Esophagus squamous epithelium (tissue), 5 donors: Measurements from ENCODE around the gene SHPK. TPM values are rescaled to one million over a fixed set of nuclear protein-coding genes. Genes with fewer than 3 reads are reported as not detected.

Experiments
- DNase-seq: peaks from one replicate; lab custom pipeline; 2025; lab: John Stamatoyannopoulos, UW
- H3K27ac ChIP-seq, 4 donors: fragments of 200-600 bp; sonication (generic); one replicate each; pipeline ENCODE4 v1.5.1; 2016 to 2019; ENCODE audit warnings: mild to moderate bottlenecking in 1 of 4
- H3K27me3 ChIP-seq, 4 donors: fragments of 200-600 bp; sonication (generic); 1 replicate in 3 of 4; 2 replicates in 1 of 4; pipeline versions ENCODE4 v1.5.1 to v1.6.0; 2017 to 2021; ENCODE audit warnings: antibody characterized with exemption in 1 of 4
- H3K36me3 ChIP-seq, 3 donors: fragments of 200-600 bp; sonication (generic); one replicate each; pipeline ENCODE4 v1.5.1; 2016 to 2019
- H3K4me1 ChIP-seq, 3 donors: fragments of 200-600 bp; sonication (generic); one replicate each; pipeline ENCODE4 v1.5.1; 2017 to 2019
- H3K4me3 ChIP-seq, 4 donors: fragments of 200-600 bp; sonication (generic); 1 replicate in 3 of 4; 2 replicates in 1 of 4; pipeline ENCODE4 v1.5.1; 2016 to 2019; ENCODE audit warnings: mild to moderate bottlenecking in 2 of 4, moderate library complexity in 1 of 4
- H3K9me3 ChIP-seq, 3 donors: fragments of 200-600 bp; sonication (generic); one replicate each; pipeline ENCODE4 v1.5.1; 2016 to 2019
- POLR2A ChIP-seq, 4 donors: fragments of 450-650 bp; IDR thresholded peaks; one replicate each; pipeline ENCODE4 v1.6.1; 2017; ENCODE audit warnings: antibody characterized with exemption in 4 of 4, mild to moderate bottlenecking in 4 of 4, moderate library complexity in 3 of 4
- WGBS, 2 donors: methylation state at CpG; one replicate each; pipeline ENCODE4 v1.1.5; 2018; 5-methylcytosine and 5-hydroxymethylcytosine counted together
- intact Hi-C: fragments of 100-400 bp; cut with DNase I; formaldehyde crosslinking; loops from one replicate; pipeline ENCODE4 v1.15.0; 2022
- total RNA-seq, 4 donors: library from RNA; depleted of rRNA; stranded (reverse); fragments of >200 nt; gene quantifications; one replicate each; pipeline ENCODE4 v1.1.0, GENCODE V29; 2016
- TF ChIP-seq, protein P1 (sequence below), 6 experiments: fragments of 450-650 bp in 4 of 6; fragments of 200-600 bp in 2 of 6; sonication (generic) in 2 of 6; IDR thresholded peaks; one replicate each; pipeline ENCODE4 v1.5.1; 2016 to 2019; ENCODE audit warnings: antibody characterized with exemption in 6 of 6, mild to moderate bottlenecking in 4 of 6, moderate library complexity in 4 of 6
- donor health status: DM: yes; HTN: yes; CAD: no.

The SHPK gene
- total RNA-seq, 4 donors from 2014 or later: 10.8 to 16.8 (median 14.3) TPM

DNA sequence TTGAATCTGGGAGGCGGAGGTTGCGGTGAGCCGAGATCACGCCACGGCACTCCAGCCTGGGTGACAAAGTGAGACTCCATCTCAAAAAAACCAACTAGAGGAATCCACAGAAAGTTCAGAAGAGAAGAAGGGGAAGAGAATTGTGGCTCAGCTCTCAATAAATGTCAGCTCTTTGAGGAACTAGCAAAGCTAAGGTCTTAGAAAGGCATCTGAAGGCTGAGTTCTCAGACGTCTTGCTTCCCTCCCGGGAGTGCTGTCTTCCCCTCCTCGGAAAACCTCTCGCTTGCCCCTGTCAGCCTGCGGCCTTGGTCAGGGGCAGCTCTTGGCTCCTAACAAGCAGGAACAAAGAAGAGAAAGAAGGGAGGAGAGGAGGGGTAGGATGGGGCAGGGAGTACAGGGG, 5.3 kb downstream of the SHPK start:
- H3K27me3 ChIP-seq: no peaks in the 10 kb centered on the region
- intact Hi-C loops: loop anchor here (10.0 kb wide), 1 partner anchor 586 kb away; no protein-coding TSS in a partner anchor
- peaks cover 0 to 70% (median 4%) of the 10 kb centered on the region in 3 donors for H3K36me3 ChIP-seq
- no peak overlapping the region for H3K4me3 ChIP-seq
- peaks cover 4 to 19% (median 6%) of the 10 kb centered on the region in 3 donors for H3K4me1 ChIP-seq
- no peak overlapping the region for H3K27ac ChIP-seq
- DNase-seq: no peak
- no peaks in the 10 kb centered on the region for H3K9me3 ChIP-seq
- 92 to 93% methylated on average over 8 to 10 of the region's 10 CpGs for WGBS, 2 donors
- TF ChIP-seq POLR2A (IDR thresholded peaks at IDR 0.05): no peak
- TF ChIP-seq, protein P1, sequence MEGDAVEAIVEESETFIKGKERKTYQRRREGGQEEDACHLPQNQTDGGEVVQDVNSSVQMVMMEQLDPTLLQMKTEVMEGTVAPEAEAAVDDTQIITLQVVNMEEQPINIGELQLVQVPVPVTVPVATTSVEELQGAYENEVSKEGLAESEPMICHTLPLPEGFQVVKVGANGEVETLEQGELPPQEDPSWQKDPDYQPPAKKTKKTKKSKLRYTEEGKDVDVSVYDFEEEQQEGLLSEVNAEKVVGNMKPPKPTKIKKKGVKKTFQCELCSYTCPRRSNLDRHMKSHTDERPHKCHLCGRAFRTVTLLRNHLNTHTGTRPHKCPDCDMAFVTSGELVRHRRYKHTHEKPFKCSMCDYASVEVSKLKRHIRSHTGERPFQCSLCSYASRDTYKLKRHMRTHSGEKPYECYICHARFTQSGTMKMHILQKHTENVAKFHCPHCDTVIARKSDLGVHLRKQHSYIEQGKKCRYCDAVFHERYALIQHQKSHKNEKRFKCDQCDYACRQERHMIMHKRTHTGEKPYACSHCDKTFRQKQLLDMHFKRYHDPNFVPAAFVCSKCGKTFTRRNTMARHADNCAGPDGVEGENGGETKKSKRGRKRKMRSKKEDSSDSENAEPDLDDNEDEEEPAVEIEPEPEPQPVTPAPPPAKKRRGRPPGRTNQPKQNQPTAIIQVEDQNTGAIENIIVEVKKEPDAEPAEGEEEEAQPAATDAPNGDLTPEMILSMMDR (IDR thresholded peaks at IDR 0.05): no peak

DNA sequence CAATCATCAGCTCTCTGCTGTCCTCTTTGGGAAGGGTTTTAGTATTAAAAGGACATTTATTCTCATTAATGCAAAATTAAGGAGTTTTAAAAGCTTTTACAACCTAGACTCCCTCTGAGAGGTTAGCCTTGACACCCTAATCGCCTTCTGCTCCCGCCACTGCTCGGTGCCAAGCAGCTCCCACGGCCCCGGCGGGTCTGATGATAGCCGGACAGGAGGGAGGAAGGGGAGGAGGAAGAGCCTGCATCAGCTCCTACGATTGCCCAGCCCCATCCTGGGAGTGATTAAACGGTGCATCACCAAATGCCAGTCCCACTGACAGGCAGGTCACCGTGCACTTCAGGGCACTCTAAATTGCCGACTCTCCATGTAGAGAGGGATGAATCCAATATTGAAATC, 8.3 kb downstream of the SHPK start:
- H3K36me3 ChIP-seq: peaks cover 14 to 95% (median 17%) of the 10 kb centered on the region in 3 donors
- TF ChIP-seq, protein P1 (IDR thresholded peaks at IDR 0.05): no peak
- no peak for TF ChIP-seq POLR2A (IDR thresholded peaks at IDR 0.05)
- no peaks in the 10 kb centered on the region for H3K9me3 ChIP-seq
- H3K4me1 ChIP-seq: no peaks in the 10 kb centered on the region
- H3K27me3 ChIP-seq: no peaks in the 10 kb centered on the region
- WGBS, 2 donors: 90 to 93% methylated on average over 4 to 11 of the region's 11 CpGs
- H3K27ac ChIP-seq: no peak overlapping the region
- intact Hi-C loops: no loop called here
- DNase-seq: no peak
- H3K4me3 ChIP-seq: no peak overlapping the region

DNA sequence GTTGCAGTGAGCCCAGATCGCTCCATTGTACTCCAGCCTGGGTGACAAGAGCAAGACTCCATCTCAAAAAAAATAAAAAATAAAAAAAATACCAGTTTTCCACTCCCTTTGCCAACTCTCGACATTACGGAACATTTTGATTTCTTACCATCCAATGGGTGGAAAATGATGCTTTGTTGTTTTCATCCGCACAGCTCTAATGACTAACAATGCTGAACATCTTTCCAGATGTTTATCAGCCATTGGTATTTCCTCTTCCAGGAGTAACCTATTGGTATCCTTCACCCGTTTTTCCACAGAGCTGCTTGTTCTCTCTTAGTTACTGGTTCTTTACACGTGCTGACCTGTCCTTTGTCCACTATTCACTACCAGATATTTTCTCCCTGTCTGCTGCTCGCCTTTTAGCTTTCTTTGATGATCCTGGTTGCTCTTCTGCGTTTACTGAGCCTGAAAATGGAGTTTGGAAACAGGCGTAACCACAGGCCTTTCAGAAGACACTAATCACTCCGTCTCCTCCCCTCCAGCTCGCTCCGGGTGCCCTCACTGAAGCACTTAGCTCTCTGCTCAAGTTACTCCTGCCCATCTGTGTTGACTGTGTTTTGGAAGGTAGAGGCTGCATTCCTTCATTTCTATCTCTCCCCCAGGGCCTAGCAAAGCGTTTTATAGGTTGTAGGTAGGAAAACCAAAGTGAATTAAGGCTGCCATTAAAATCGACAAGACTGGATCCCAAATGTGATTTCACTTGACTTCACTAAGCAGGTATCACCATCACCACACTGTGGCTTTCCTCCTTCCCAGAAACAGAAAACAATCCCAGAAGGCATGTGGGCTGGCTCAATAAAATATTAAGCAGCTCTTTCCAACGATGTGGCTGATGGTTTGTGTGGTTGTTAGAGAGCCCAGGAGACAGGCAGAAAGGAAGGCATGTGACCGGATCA, 8.9 kb downstream of the SHPK start:
- H3K4me1 ChIP-seq: no peaks in the 10 kb centered on the region
- no peak for DNase-seq
- H3K9me3 ChIP-seq: no peaks in the 10 kb centered on the region
- H3K27ac ChIP-seq: no peak overlapping the region
- no peaks in the 10 kb centered on the region for H3K27me3 ChIP-seq
- intact Hi-C loops: no loop called here
- H3K36me3 ChIP-seq: peaks cover 15 to 97% (median 24%) of the 10 kb centered on the region in 3 donors
- no peak overlapping the region for H3K4me3 ChIP-seq
- TF ChIP-seq, protein P1 (IDR thresholded peaks at IDR 0.05): no peak
- no peak for TF ChIP-seq POLR2A (IDR thresholded peaks at IDR 0.05)
- WGBS, 2 donors: 83 to 85% methylated on average over 16 of the region's 16 CpGs

DNA sequence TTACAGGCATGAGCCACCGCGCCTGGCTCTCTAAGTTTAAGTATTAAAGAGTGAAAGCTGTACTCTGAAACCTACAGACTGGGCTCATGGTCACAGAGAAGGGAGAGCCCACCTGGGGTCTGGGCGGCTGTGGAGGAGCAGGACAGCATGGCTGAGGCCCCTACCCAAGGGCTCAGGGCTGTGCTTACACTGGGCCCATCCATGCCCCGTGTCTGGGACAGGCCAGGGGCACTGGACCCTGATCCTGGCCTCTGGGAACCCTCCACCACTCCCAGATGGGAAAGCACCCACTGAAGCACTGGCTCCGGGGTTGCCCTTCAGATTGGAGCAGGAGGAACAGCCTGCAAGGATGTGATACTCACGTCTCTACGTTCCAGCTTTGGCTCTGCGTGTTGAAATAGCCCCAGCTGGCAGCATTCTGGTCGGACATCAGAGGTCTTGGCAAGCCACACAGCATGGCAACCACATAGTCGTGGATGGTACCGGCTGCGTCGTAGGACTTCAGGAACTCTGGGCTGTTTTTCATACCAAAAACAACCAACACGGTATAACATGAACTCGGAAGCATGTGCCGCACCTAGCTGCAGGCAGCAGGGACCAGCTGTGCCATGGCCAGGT, 13.0 kb downstream of the SHPK start:
- TF ChIP-seq, protein P1 (IDR thresholded peaks at IDR 0.05): no peak
- TF ChIP-seq POLR2A (IDR thresholded peaks at IDR 0.05): no peak
- Histone ChIP-seq H3K9me3 (no peaks in the 10 kb centered on the region), H3K4me1 (no peaks in the 10 kb centered on the region), H3K27me3 (no peaks in the 10 kb centered on the region), H3K4me3 (no peak overlapping the region), H3K27ac (no peak overlapping the region), H3K36me3 (peaks cover 19 to 100% (median 43%) of the 10 kb centered on the region in 3 donors)
- WGBS, 2 donors: 100% methylated on average over 2 of the region's 16 CpGs
- intact Hi-C loops: no loop called here
- DNase-seq: no peak
